Natural killer cell (primary cell): ENCODE measurements around the gene GAREM1. TPM values are rescaled to one million over a fixed set of nuclear protein-coding genes. Genes with fewer than 3 reads are reported as not detected.

Experiments
- ATAC-seq, 3 donors: fragments of 150-1000 bp in 2 of 3; fragments of 200-7000 bp in 1 of 3; cut with Tn5 transposase; 1 replicate in 1 of 3; 2 replicates in 2 of 3; pipeline ENCODE4 v1.10.0; 2021; ENCODE audit warnings: mild to moderate bottlenecking in 2 of 3, moderate library complexity in 2 of 3
- DNase-seq, 2 donors: peaks; one replicate each; pipeline versions ENCODE4 v3.0.0 to v3.0.0-alpha.2; 2013 to 2021; ENCODE audit warnings: mixed read lengths in 1 of 2
- H3K27ac ChIP-seq: one replicate; pipeline ENCODE4 v1.5.1; 2013; ENCODE audit warnings: mild to moderate bottlenecking, low read length
- H3K27me3 ChIP-seq: one replicate; pipeline ENCODE4 v1.6.1; 2013; ENCODE audit warnings: low read length; ENCODE audit not compliant: control insufficient read depth, insufficient read depth
- H3K36me3 ChIP-seq: one replicate; pipeline ENCODE4 v1.6.1; 2013; ENCODE audit warnings: low read length; ENCODE audit not compliant: control insufficient read depth, insufficient read depth
- H3K4me1 ChIP-seq: one replicate; pipeline ENCODE4 v1.6.1; 2013; ENCODE audit warnings: low read length; ENCODE audit not compliant: control insufficient read depth, insufficient read depth
- H3K4me3 ChIP-seq: one replicate; pipeline ENCODE4 v1.5.1; 2013; ENCODE audit warnings: low read length
- H3K9me3 ChIP-seq: one replicate; pipeline ENCODE4 v1.6.1; 2013; ENCODE audit warnings: low read length; ENCODE audit not compliant: control insufficient read depth, insufficient read depth
- H3K27ac Mint-ChIP-seq, 2 donors: one replicate each; pipeline ENCODE4 v1.8.0; 2022; ENCODE audit warnings: mild to moderate bottlenecking in 2 of 2, mixed read lengths in 2 of 2, moderate library complexity in 1 of 2
- H3K27me3 Mint-ChIP-seq, 2 donors: one replicate each; pipeline ENCODE4 v1.8.0; 2022; ENCODE audit warnings: low read depth in 2 of 2, mixed read lengths in 2 of 2
- H3K36me3 Mint-ChIP-seq: one replicate; pipeline ENCODE4 v1.8.0; 2022; ENCODE audit warnings: mixed read lengths
- H3K4me1 Mint-ChIP-seq, 2 donors: one replicate each; pipeline ENCODE4 v1.8.0; 2022; ENCODE audit warnings: mixed read lengths in 2 of 2
- H3K4me3 Mint-ChIP-seq: one replicate; pipeline ENCODE4 v1.8.0; 2022; ENCODE audit warnings: mild to moderate bottlenecking, moderate library complexity, mixed read lengths
- H3K9me3 Mint-ChIP-seq, 2 donors: one replicate each; pipeline ENCODE4 v1.8.0; 2022; ENCODE audit warnings: mixed read lengths in 2 of 2
- CTCF ChIP-seq: fragments of 200-600 bp; IDR thresholded peaks from one replicate; pipeline ENCODE4 v1.8.0; 2022; ENCODE audit warnings: antibody characterized with exemption
- WGBS: methylation state at CpG from one replicate; pipeline ENCODE4 v1.1.7; 2013; ENCODE audit warnings: missing lambda C conversion rate; ENCODE audit not compliant: insufficient coverage; 5-methylcytosine and 5-hydroxymethylcytosine counted together
- intact Hi-C: fragments of 100-400 bp; cut with micrococcal nuclease; formaldehyde crosslinking; loops from one replicate; pipeline ENCODE4 v1.14.2; 2022
- total RNA-seq, 4 donors: library from RNA; stranded (reverse); fragments of 120-200 nt in 1 of 4; gene quantifications; one replicate each; pipeline versions ENCODE4 v1.2.3 to v1.2.4, GENCODE V29; 2013 to 2022

GAREM1 gene
- total RNA-seq = under 1 TPM in 1 of 3 donors, not detected in 2; 0.09 TPM
- total RNA-seq (2013) = 0.02 TPM

DNA sequence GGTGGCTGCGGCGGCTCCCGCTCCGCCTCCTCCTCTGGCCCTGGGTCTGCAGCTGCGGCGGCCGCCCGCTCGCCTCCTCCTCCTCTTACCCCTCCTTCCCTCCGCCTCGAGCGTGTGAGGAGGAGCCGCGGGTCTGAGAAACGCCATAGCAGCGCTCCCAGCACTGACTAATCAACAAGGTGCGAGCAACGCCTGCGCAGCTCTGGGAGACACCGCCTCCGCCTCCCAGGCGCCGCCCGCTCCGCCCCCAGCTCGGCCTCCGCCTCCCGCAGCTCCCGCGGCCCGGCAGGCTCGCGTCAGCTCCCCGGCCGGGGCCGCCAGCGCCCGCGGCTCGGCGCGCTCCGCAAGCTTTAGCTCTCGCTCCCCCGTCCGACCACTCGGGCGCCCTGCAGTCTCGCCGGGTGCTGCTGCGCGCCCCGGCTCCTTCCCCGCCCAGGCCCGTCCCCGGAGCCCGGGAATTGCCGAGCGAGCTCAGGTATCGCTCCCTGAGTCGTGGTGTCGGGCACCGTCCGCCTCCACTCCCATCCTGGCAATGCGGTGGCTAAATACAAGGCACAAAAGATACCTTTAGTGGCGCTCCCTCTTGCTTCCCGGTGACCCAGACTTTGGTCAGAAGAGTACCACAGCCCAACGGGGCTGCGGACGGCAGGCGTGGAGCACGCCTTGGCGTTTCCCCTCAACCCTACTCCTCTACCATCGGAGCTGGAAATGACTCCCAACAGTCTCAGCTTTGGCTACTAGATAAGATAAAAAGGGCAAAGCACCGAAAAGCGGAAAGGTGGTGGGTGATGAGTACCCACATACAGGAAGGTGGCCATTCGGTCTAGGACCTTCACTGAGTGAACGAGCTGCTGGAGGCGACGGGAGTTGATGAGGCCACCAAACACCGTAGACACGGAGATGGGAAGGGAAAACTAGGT lies at the start of gene GAREM1:
TSS of gene GAREM1 (minus strand) at position 169 of the 920 bp plus-strand sequence. CDS start 454 bp downstream, outside the sequence.
- no peak within 1 kb of the TSS for H3K27ac ChIP-seq
- peaks cover 15% of the 10 kb centered on the region for H3K27me3 ChIP-seq
- under 1% methylated on average over 82 of the region's 82 CpGs for WGBS
- Mint-ChIP-seq H3K36me3 (no peaks in the 10 kb centered on the region), H3K27me3 (peaks cover 8 to 20% of the 10 kb centered on the region in 2 donors), H3K4me3 (peak within 1 kb of the TSS; percentile 88), H3K27ac (peak within 1 kb of the TSS; percentile 41 to 72), H3K4me1 (peaks cover 33 to 49% of the 10 kb centered on the region in 2 donors), H3K9me3 (no peaks in the 10 kb centered on the region)
- H3K9me3 ChIP-seq = no peaks in the 10 kb centered on the region
- DNase-seq = peak; percentile 67 to 88
- peak within 1 kb of the TSS; percentile 14 for H3K4me3 ChIP-seq
- TF ChIP-seq CTCF = no peak
- intact Hi-C loops = loop anchor here (5.0 kb wide), 1 partner anchor 529 kb away; the partner anchor contains the start of gene TRAPPC8
- ATAC-seq = peak; percentile 87 to 92 (median 92)
- no peaks in the 10 kb centered on the region for H3K36me3 ChIP-seq
- peaks cover 16% of the 10 kb centered on the region for H3K4me1 ChIP-seq

GRCh38 chr18:32511147-32511546 lies 40.5 kb upstream of the GAREM1 start:
- peaks cover 0 to 5% of the 10 kb centered on the region in 2 donors for H3K9me3 Mint-ChIP-seq
- H3K9me3 ChIP-seq = no peaks in the 10 kb centered on the region
- H3K4me3 Mint-ChIP-seq = no peak overlapping the region
- ATAC-seq = no peak
- 88% methylated on average over 7 of the region's 7 CpGs for WGBS
- H3K27ac Mint-ChIP-seq = no peak overlapping the region
- H3K27me3 Mint-ChIP-seq = peaks cover 0 to 3% of the 10 kb centered on the region in 2 donors
- H3K36me3 ChIP-seq = no peaks in the 10 kb centered on the region
- no peaks in the 10 kb centered on the region for H3K4me1 ChIP-seq
- no peak overlapping the region for H3K27ac ChIP-seq
- no peak for DNase-seq
- H3K36me3 Mint-ChIP-seq = no peaks in the 10 kb centered on the region
- H3K4me1 Mint-ChIP-seq = no peaks in the 10 kb centered on the region
- no peak overlapping the region for H3K4me3 ChIP-seq
- no peak for TF ChIP-seq CTCF
- H3K27me3 ChIP-seq = no peaks in the 10 kb centered on the region
- intact Hi-C loops = no loop called here

- H3K4me1 Mint-ChIP-seq = no peaks in the 10 kb centered on the region
- TF ChIP-seq CTCF = no peak
- peaks cover 0 to 3% of the 10 kb centered on the region in 2 donors for H3K27me3 Mint-ChIP-seq
- H3K9me3 ChIP-seq = no peaks in the 10 kb centered on the region
- no peaks in the 10 kb centered on the region for H3K36me3 ChIP-seq
- H3K27ac Mint-ChIP-seq = no peak overlapping the region
- no peaks in the 10 kb centered on the region for H3K36me3 Mint-ChIP-seq
- H3K27ac ChIP-seq = no peak overlapping the region
- DNase-seq (no peak), ATAC-seq (no peak)
- peaks cover 0 to 5% of the 10 kb centered on the region in 2 donors for H3K9me3 Mint-ChIP-seq
- no peaks in the 10 kb centered on the region for H3K27me3 ChIP-seq
- H3K4me1 ChIP-seq = no peaks in the 10 kb centered on the region
- H3K4me3 ChIP-seq = no peak overlapping the region
- H3K4me3 Mint-ChIP-seq = no peak overlapping the region
- intact Hi-C loops = no loop called here
- WGBS = 90% methylated on average over 2 of the region's 3 CpGs
Observed at GRCh38 chr18:32509111-32509510, 38.4 kb upstream of the GAREM1 start.
